ENCODE results near the gene CCHCR1. TPM values are rescaled to one million over a fixed set of nuclear protein-coding genes. Genes with fewer than 3 reads are reported as not detected.

CCHCR1 gene
- total and polyA plus RNA-seq, 2 experiments from 2014 or later, result 6.1 to 8.9 TPM

GRCh38 chr6:31096215-31096614 lies 61.4 kb downstream of the CCHCR1 start:
- Histone ChIP-seq H3K4me3 (no peak overlapping the region), H3K27me3 (no peaks in the 10 kb centered on the region), H3K9me2 (replicated peaks; ENCODE audit: insufficient read depth) (no peaks in the 10 kb centered on the region), H3K79me2 (no peaks in the 10 kb centered on the region), H3K4me1 (ENCODE audit: insufficient read depth) (peaks cover 3% of the 10 kb centered on the region), H2AFZ (no peak overlapping the region), H3K27ac (no peak overlapping the region), H3K9me3 (ENCODE audit: low read depth) (no peaks in the 10 kb centered on the region), H3K4me2 (no peak overlapping the region), H3K36me3 (replicated peaks; ENCODE audit: insufficient read depth, low read depth) (no peaks in the 10 kb centered on the region), H4K20me1 (ENCODE audit: insufficient read depth, poor library complexity, severe bottlenecking) (no peaks in the 10 kb centered on the region)
- no peak for TF ChIP-seq EZH2 (IDR thresholded peaks at IDR 0.05; ENCODE audit: borderline replicate concordance)
- 85% methylated on average over 3 of the region's 3 CpGs for WGBS (ENCODE audit: low lambda C conversion rate, missing lambda C conversion rate)
- no peak for DNase-seq (ENCODE audit: low spot score)

GRCh38 chr6:31094389-31094881 lies 63.2 kb downstream of the CCHCR1 start:
- WGBS (ENCODE audit: low lambda C conversion rate, missing lambda C conversion rate), result 57% methylated on average over 3 of the region's 3 CpGs
- Histone ChIP-seq H3K9me2 (replicated peaks; ENCODE audit: insufficient read depth) (no peaks in the 10 kb centered on the region), H4K20me1 (ENCODE audit: insufficient read depth, poor library complexity, severe bottlenecking) (no peaks in the 10 kb centered on the region), H3K27me3 (no peaks in the 10 kb centered on the region), H3K4me3 (no peak overlapping the region), H3K4me2 (no peak overlapping the region), H3K4me1 (ENCODE audit: insufficient read depth) (peaks cover 3% of the 10 kb centered on the region), H3K27ac (no peak overlapping the region), H3K9me3 (ENCODE audit: low read depth) (no peaks in the 10 kb centered on the region), H3K36me3 (replicated peaks; ENCODE audit: insufficient read depth, low read depth) (no peaks in the 10 kb centered on the region), H2AFZ (no peak overlapping the region), H3K79me2 (no peaks in the 10 kb centered on the region)
- no peak for DNase-seq (ENCODE audit: low spot score)
- no peak for TF ChIP-seq EZH2phosphoT487 (IDR thresholded peaks at IDR 0.05; ENCODE audit: low read depth, severe bottlenecking, unreplicated experiment)

- Histone ChIP-seq H3K4me3 (no peak overlapping the region), H3K36me3 (replicated peaks; ENCODE audit: insufficient read depth, low read depth) (no peaks in the 10 kb centered on the region), H3K9me3 (ENCODE audit: low read depth) (no peaks in the 10 kb centered on the region), H3K27me3 (no peaks in the 10 kb centered on the region), H3K9me2 (replicated peaks; ENCODE audit: insufficient read depth) (no peaks in the 10 kb centered on the region), H3K4me1 (ENCODE audit: insufficient read depth) (peaks cover 3% of the 10 kb centered on the region), H4K20me1 (ENCODE audit: insufficient read depth, poor library complexity, severe bottlenecking) (no peaks in the 10 kb centered on the region), H3K79me2 (no peaks in the 10 kb centered on the region), H3K4me2 (no peak overlapping the region), H2AFZ (no peak overlapping the region), H3K27ac (peak overlapping the region; percentile 18)
- WGBS (ENCODE audit: low lambda C conversion rate, missing lambda C conversion rate), result 73% methylated on average over 12 of the region's 12 CpGs
- TF ChIP-seq CTCF (IDR thresholded peaks at IDR 0.05; ENCODE audit: poor library complexity) (no peak), EZH2 (IDR thresholded peaks at IDR 0.05; ENCODE audit: borderline replicate concordance) (no peak), EZH2phosphoT487 (IDR thresholded peaks at IDR 0.05; ENCODE audit: low read depth, severe bottlenecking, unreplicated experiment) (no peak)
- DNase-seq (ENCODE audit: low spot score), result no peak
Observed at GRCh38 chr6:31092769-31093505, 64.7 kb downstream of the CCHCR1 start.

Small RNA genes lying within 50 kb of the gene (small RNA-seq; reads per million reads assigned to genes)
- gene POLR2LP1, result not detected

Other genes with a start within 250 kb of the CCHCR1 start
- gene GTF2H4, start 249.6 kb downstream of the CCHCR1 start, total RNA-seq, result 15.2 and 26.0 TPM in 2 replicates
- 13.6 and 14.0 TPM in 2 replicates for gene GTF2H4, start 249.6 kb downstream of the CCHCR1 start, polyA plus RNA-seq
- 23.1 and 36.9 TPM in 2 replicates for gene VARS2, start 243.6 kb downstream of the CCHCR1 start, total RNA-seq
- 20.8 and 21.6 TPM in 2 replicates for gene VARS2, start 243.6 kb downstream of the CCHCR1 start, polyA plus RNA-seq
- gene SFTA2, start 225.6 kb downstream of the CCHCR1 start, total RNA-seq, result 1.1 TPM in 1 of 2 replicates, not detected in the other
- gene SFTA2, start 225.6 kb downstream of the CCHCR1 start, polyA plus RNA-seq, result 8.8 and 9.5 TPM in 2 replicates
- 0.04 and 0.13 TPM in 2 replicates for gene MUCL3, start 216.8 kb downstream of the CCHCR1 start, total RNA-seq
- gene MUCL3, start 216.8 kb downstream of the CCHCR1 start, polyA plus RNA-seq, result 0.11 and 0.34 TPM in 2 replicates
- gene MUC21, start 174.1 kb downstream of the CCHCR1 start, total RNA-seq, result not detected in 2 replicates
- not detected in 2 replicates for gene MUC21, start 174.1 kb downstream of the CCHCR1 start, polyA plus RNA-seq
- gene MUC22, start 147.3 kb downstream of the CCHCR1 start, total RNA-seq, result 0.03 TPM in 1 of 2 replicates, not detected in the other
- not detected in 2 replicates for gene MUC22, start 147.3 kb downstream of the CCHCR1 start, polyA plus RNA-seq
- not detected in 2 replicates for gene C6orf15, start 45.2 kb downstream of the CCHCR1 start, total RNA-seq
- gene C6orf15, start 45.2 kb downstream of the CCHCR1 start, polyA plus RNA-seq, result not detected in 2 replicates
- 0.80 and 1.4 TPM in 2 replicates for gene PSORS1C1, start 43.0 kb downstream of the CCHCR1 start, total RNA-seq
- 3.9 and 4.6 TPM in 2 replicates for gene PSORS1C1, start 43.0 kb downstream of the CCHCR1 start, polyA plus RNA-seq
- gene CDSN, start 37.4 kb downstream of the CCHCR1 start, total RNA-seq, result 0.20 TPM in 1 of 2 replicates, not detected in the other
- gene CDSN, start 37.4 kb downstream of the CCHCR1 start, polyA plus RNA-seq, result not detected in 2 replicates
- not detected in 2 replicates for gene PSORS1C2, start 18.7 kb downstream of the CCHCR1 start, total RNA-seq
- gene PSORS1C2, start 18.7 kb downstream of the CCHCR1 start, polyA plus RNA-seq, result not detected in 2 replicates
- 6.3 and 6.7 TPM in 2 replicates for gene TCF19, start 787 bp upstream of the CCHCR1 start, total RNA-seq
- 5.0 and 7.4 TPM in 2 replicates for gene TCF19, start 787 bp upstream of the CCHCR1 start, polyA plus RNA-seq
- 1.1 and 2.1 TPM in 2 replicates for gene POU5F1, start 12.9 kb upstream of the CCHCR1 start, total RNA-seq
- gene POU5F1, start 12.9 kb upstream of the CCHCR1 start, polyA plus RNA-seq, result 0.94 and 1.8 TPM in 2 replicates
- gene HLA-C, start 114.3 kb upstream of the CCHCR1 start, total RNA-seq, result 351 and 394 TPM in 2 replicates
- 451 and 500 TPM in 2 replicates for gene HLA-C, start 114.3 kb upstream of the CCHCR1 start, polyA plus RNA-seq
- 46.9 and 52.2 TPM in 2 replicates for gene HLA-B, start 199.4 kb upstream of the CCHCR1 start, total RNA-seq
- 151 and 216 TPM in 2 replicates for gene HLA-B, start 199.4 kb upstream of the CCHCR1 start, polyA plus RNA-seq
- gene MICA, start 245.8 kb upstream of the CCHCR1 start, total RNA-seq, result 32.6 and 36.0 TPM in 2 replicates
- 41.9 and 43.8 TPM in 2 replicates for gene MICA, start 245.8 kb upstream of the CCHCR1 start, polyA plus RNA-seq

All from hepatocyte (in vitro differentiated cells).